Mesothelial cell of epicardium (in vitro differentiated cells): Measurements from ENCODE around the gene NDUFB11. TPM values are rescaled to one million over a fixed set of nuclear protein-coding genes. Genes with fewer than 3 reads are reported as not detected.

ENCODE experiments used
- DNase-seq, 2 experiments: peaks; one replicate each; pipeline ENCODE4 v3.0.0; 2021; ENCODE audit warnings: low spot score in 2 of 2; ENCODE audit not compliant: unreplicated experiment in 2 of 2
- H3K27ac Mint-ChIP-seq: 2 replicates; pipeline ENCODE4 v1.8.0; 2021; ENCODE audit warnings: mixed read lengths
- H3K27me3 Mint-ChIP-seq: 2 replicates; pipeline ENCODE4 v1.8.0; 2021; ENCODE audit warnings: low read depth, mixed read lengths
- H3K36me3 Mint-ChIP-seq: 2 replicates; pipeline ENCODE4 v1.8.0; 2021; ENCODE audit warnings: mixed read lengths
- H3K4me1 Mint-ChIP-seq: 2 replicates; pipeline ENCODE4 v1.8.0; 2021; ENCODE audit warnings: mixed read lengths
- H3K4me3 Mint-ChIP-seq: 2 replicates; pipeline ENCODE4 v1.8.0; 2021; ENCODE audit warnings: mild to moderate bottlenecking, moderate library complexity, mixed read lengths
- H3K9me3 Mint-ChIP-seq: 2 replicates; pipeline ENCODE4 v1.8.0; 2021; ENCODE audit warnings: mixed read lengths
- CTCF ChIP-seq: fragments of 200-600 bp; sonication (generic); IDR thresholded peaks from one replicate; pipeline ENCODE4 v1.5.0; 2021; ENCODE audit warnings: antibody characterized with exemption; ENCODE audit not compliant: unreplicated experiment
- total RNA-seq: library from RNA; stranded (reverse); gene quantifications from 3 replicates; pipeline ENCODE4 v1.2.1, GENCODE V29; 2021

NDUFB11 gene
- total RNA-seq, 1 donor from 2014 or later: 82.9 TPM

GRCh38 chrX:47169726-47170515, 25.4 kb upstream of the NDUFB11 start:
- no peak for TF ChIP-seq CTCF
- Mint-ChIP-seq H3K4me3 (no peak overlapping the region), H3K36me3 (peaks cover 11% of the 10 kb centered on the region), H3K9me3 (peaks cover 13% of the 10 kb centered on the region), H3K27ac (no peak overlapping the region), H3K27me3 (no peaks in the 10 kb centered on the region), H3K4me1 (no peaks in the 10 kb centered on the region)
- no peak for DNase-seq

- peaks cover 20% of the 10 kb centered on the region for H3K9me3 Mint-ChIP-seq
- H3K27ac Mint-ChIP-seq: no peak overlapping the region
- TF ChIP-seq CTCF: no peak
- no peak overlapping the region for H3K4me3 Mint-ChIP-seq
- DNase-seq: no peak
- no peaks in the 10 kb centered on the region for H3K4me1 Mint-ChIP-seq
- H3K27me3 Mint-ChIP-seq: no peaks in the 10 kb centered on the region
- peaks cover 17% of the 10 kb centered on the region for H3K36me3 Mint-ChIP-seq
Observed at GRCh38 chrX:47169273-47169672, 24.8 kb upstream of the NDUFB11 start.

GRCh38 chrX:47168495-47169073, 24.1 kb upstream of the NDUFB11 start:
- Mint-ChIP-seq H3K27ac (no peak overlapping the region), H3K9me3 (peaks cover 21% of the 10 kb centered on the region), H3K4me1 (no peaks in the 10 kb centered on the region), H3K36me3 (peaks cover 17% of the 10 kb centered on the region), H3K4me3 (no peak overlapping the region), H3K27me3 (no peaks in the 10 kb centered on the region)
- TF ChIP-seq CTCF: no peak
- DNase-seq: no peak

- Mint-ChIP-seq H3K9me3 (peaks cover 22% of the 10 kb centered on the region), H3K36me3 (peaks cover 18% of the 10 kb centered on the region), H3K27ac (no peak overlapping the region), H3K4me1 (no peaks in the 10 kb centered on the region), H3K27me3 (no peaks in the 10 kb centered on the region), H3K4me3 (no peak overlapping the region)
- no peak for DNase-seq
- no peak for TF ChIP-seq CTCF
Observed at GRCh38 chrX:47166126-47166525, 21.6 kb upstream of the NDUFB11 start.

GRCh38 chrX:47164420-47164819, 19.9 kb upstream of the NDUFB11 start:
- TF ChIP-seq CTCF: no peak
- peaks cover 30% of the 10 kb centered on the region for H3K9me3 Mint-ChIP-seq
- H3K27me3 Mint-ChIP-seq: no peaks in the 10 kb centered on the region
- H3K36me3 Mint-ChIP-seq: peaks cover 24% of the 10 kb centered on the region
- no peak overlapping the region for H3K4me3 Mint-ChIP-seq
- peak in 1 of 2 experiments; percentile 0 for DNase-seq
- H3K4me1 Mint-ChIP-seq: no peaks in the 10 kb centered on the region
- no peak overlapping the region for H3K27ac Mint-ChIP-seq
